BJ (cell line): ENCODE measurements around the gene CD63. TPM values are rescaled to one million over a fixed set of nuclear protein-coding genes. Genes with fewer than 3 reads are reported as not detected.

ENCODE experiments used
- CTCF ChIA-PET: fragments of 350-600 bp; formaldehyde crosslinking; extraction: SDS; loops from one replicate; lab custom pipeline; 2021; ENCODE audit warnings: antibody characterized with exemption, inconsistent platforms; lab: Yijun Ruan, JAX
- POLR2A ChIA-PET: fragments of 300-600 bp; sonication (Branson Sonifier 250); formaldehyde crosslinking; extraction: SDS; loops from one replicate; lab custom pipeline; 2021; ENCODE audit warnings: antibody characterized with exemption; lab: Charles Lee
- DNase-seq: peaks from one replicate; pipeline ENCODE4 v3.0.0-alpha.2; 2011; ENCODE audit warnings: low read depth
- H3K27me3 ChIP-seq: 2 replicates; pipeline ENCODE4 v1.6.0; 2011; ENCODE audit warnings: low read length; ENCODE audit not compliant: control insufficient read depth, insufficient read depth
- H3K36me3 ChIP-seq: 2 replicates; pipeline ENCODE4 v1.5.1; 2011; ENCODE audit warnings: low read length; ENCODE audit not compliant: control insufficient read depth, insufficient read depth
- H3K4me3 ChIP-seq: 2 replicates; pipeline ENCODE4 v1.5.1; 2011; ENCODE audit warnings: low read depth, mild to moderate bottlenecking, control low read depth, low read length
- polyA plus RNA-seq: library from polyadenylated mRNA; depleted of rRNA; stranded (reverse); fragments of >200 nt; gene quantifications from 2 replicates; pipeline ENCODE4 v1.2.3, GENCODE V29; 2011
- TF ChIP-seq, protein P1 (sequence below): IDR thresholded peaks from 2 replicates; pipeline ENCODE4 v1.5.1; 2011; ENCODE audit warnings: low read depth, mild to moderate bottlenecking, control low read depth, inconsistent platforms, low read length, moderate library complexity; ENCODE audit not compliant: insufficient read depth

The CD63 gene
- polyA plus RNA-seq, 1 experiment: 974 TPM

DNA sequence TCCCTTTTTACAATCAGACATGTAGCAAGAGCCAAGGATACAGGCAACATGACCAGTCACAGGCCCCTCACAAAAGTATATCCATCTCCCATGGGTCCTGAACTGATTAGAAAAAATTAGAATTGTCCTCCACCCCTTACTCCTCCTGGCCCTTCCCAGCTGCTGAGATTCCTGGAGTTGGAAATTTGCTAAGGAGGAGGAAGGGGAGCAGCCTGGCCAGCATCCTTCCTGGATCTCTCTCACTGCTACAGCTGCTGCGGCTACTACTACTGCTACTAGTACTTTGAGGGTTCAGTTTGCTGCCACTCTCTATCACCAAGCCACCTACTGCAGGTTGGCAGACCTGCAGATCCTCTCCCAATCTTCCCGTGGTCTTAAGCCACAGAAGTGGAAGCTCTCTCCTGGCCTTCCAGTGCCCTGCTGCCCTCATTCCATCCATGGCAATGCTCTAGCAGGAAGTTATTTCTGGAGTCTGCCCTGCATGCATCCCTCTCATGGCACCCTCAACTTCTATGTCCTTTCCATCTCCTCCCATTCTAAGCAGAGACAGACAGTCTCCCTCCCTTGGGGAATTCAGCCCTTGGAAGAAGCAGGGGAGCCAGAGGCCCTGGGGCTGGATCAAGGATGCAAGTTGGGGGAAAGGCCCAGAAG, 22.1 kb downstream of the CD63 start:
- POLR2A ChIA-PET: no interaction called here
- TF ChIP-seq, protein P1, sequence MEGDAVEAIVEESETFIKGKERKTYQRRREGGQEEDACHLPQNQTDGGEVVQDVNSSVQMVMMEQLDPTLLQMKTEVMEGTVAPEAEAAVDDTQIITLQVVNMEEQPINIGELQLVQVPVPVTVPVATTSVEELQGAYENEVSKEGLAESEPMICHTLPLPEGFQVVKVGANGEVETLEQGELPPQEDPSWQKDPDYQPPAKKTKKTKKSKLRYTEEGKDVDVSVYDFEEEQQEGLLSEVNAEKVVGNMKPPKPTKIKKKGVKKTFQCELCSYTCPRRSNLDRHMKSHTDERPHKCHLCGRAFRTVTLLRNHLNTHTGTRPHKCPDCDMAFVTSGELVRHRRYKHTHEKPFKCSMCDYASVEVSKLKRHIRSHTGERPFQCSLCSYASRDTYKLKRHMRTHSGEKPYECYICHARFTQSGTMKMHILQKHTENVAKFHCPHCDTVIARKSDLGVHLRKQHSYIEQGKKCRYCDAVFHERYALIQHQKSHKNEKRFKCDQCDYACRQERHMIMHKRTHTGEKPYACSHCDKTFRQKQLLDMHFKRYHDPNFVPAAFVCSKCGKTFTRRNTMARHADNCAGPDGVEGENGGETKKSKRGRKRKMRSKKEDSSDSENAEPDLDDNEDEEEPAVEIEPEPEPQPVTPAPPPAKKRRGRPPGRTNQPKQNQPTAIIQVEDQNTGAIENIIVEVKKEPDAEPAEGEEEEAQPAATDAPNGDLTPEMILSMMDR: no peak
- no peak for DNase-seq
- CTCF ChIA-PET: interaction anchor here (0.8 to 2.2 kb wide), 9 partner anchors 9 to 50 kb away, joined by 3 to 13 read pairs (median 4); a partner anchor contains a TSS
- H3K27me3 ChIP-seq: 0 out of 2 replicates have a peak, but pooled peaks cover 2% of the 10 kb centered on the region
- H3K4me3 ChIP-seq: peak overlapping the region; percentile 62; the same call in 1 of the 2 replicates
- no peaks in the 10 kb centered on the region for H3K36me3 ChIP-seq

DNA sequence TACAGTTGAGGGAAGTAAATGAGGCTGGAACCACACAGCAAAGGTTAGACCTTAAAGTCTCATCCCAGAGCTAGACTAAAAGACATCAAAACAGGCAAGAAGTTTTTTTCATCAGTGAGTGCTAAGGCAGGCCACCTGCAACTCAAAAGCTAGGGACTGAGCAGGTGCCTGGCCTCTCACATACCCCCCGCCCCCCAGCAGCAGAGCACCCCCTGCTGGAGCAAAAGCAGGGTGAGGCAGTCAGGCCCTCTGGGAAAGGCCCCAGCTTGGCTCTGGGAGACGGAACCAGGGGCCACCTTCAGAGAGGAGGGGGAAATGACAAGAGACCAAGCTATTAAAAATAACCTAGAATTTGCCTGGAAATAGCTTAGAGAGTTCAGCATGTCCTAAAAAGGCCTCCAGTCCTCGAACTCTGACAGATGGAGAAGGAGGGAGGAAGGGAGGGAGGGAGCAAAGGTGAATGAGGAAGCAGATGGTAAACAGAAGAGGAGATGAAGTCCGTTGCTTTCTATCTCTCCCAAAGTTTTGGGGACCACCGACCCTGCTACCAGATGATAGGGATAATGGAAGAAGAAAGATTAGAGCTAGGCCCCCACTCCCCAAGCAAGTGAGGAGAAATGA, 22.9 kb downstream of the CD63 start:
- TF ChIP-seq, protein P1: peak; percentile 35
- CTCF ChIA-PET: interaction anchor here (0.8 to 2.2 kb wide), 8 partner anchors 8 to 49 kb away, joined by 3 to 13 read pairs (median 4); a partner anchor contains a TSS
- DNase-seq: no peak
- POLR2A ChIA-PET: no interaction called here
- H3K27me3 ChIP-seq: 0 out of 2 replicates have a peak, but pooled peaks cover 2% of the 10 kb centered on the region
- no peaks in the 10 kb centered on the region for H3K36me3 ChIP-seq
- H3K4me3 ChIP-seq: no peak overlapping the region

DNA sequence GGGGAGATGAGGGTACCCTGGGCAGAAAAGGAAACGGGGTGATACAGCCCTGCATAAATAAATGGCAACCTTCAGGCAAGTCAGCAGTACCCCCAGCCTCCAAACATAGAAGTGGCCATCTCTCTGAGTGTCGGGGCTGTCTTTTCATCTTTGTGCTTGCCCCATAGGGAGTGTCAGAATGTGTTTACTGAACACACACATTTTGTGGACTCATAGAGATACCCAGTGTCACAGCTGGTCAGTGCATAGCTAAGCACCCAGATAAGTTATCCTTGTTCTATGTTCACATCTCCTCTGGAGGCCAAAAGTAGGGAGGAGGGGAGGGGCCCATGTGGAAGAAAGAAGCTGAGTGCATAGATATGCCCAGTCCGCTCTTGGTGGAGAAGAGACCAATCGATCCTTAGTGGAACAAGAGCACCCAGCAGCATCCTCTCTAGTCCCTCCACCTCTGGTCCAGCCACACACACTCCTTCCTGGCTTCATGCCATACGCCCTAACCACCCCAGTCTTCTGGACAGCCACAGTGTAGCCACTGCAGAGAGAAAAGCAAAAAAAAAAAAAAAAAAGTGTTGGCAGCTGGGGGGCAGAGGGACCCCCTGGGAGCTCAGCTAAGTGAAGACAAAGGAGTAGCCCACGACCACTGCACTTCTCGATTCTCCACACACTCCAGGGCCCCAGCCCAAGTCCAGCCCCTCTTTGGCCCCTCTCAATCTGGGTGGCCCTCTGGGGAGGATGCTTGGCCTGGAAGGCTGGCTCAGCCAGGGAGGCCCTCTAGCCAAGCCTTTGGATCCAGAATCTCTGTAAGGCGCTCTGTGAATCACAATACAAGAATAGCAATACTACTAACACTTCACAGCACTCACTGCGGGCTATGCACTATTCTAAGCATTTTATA, 23.7 kb downstream of the CD63 start:
- Histone ChIP-seq H3K4me3 (no peak overlapping the region), H3K36me3 (no peaks in the 10 kb centered on the region), H3K27me3 (0 out of 2 replicates have a peak, but pooled peaks cover 2% of the 10 kb centered on the region)
- ChIA-PET CTCF (interaction anchor here (1.2 to 1.8 kb wide), 4 partner anchors 9 to 33 kb away, joined by 4 to 13 read pairs (median 4); a partner anchor contains a TSS), POLR2A (no interaction called here)
- TF ChIP-seq, protein P1: no peak
- DNase-seq: no peak

DNA sequence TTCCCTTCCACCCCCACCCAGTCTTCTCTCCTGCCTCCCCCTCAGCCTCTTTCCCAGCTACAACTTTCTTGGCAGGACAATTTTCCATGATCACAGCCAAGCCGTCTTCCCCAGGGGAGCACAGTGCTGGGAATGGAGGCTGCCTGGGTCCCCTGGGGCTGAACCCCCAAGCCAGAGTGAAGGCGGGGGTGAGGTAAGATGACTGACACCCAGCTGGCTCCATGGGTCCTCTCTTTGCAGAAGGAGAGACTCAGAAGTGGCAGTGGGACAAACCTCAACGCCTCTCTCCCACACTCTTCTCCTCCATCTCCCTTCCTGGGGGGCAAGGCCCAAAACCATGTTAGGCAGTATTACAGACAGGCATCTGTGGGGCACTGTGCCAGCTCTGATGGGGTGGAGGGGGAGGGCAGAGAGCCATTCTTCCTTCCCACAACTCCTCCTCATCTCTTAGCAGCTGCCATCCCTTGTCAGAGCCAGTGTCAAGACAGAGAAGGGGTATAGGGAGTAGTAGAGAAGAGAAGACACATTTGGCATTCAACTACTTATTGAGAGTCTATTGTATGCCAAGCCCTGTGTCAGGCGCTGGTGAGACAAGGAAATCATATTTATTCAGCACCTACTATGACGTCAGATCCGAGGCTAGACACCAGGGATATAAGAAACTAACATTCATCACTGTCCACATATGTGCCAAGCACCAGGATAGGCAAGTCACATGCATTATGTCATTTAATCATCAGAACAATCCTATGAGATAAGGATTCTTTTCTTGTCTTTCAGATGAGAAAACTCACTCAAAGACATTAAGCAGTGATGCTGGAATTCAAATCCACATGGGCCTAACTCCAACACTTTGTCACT, 24.7 kb downstream of the CD63 start:
- Histone ChIP-seq H3K36me3 (no peaks in the 10 kb centered on the region), H3K4me3 (no peak overlapping the region), H3K27me3 (0 out of 2 replicates have a peak, but pooled peaks cover 2% of the 10 kb centered on the region)
- ChIA-PET CTCF (interaction anchor here (1.0 kb wide), 2 partner anchors 9 to 23 kb away, joined by 4 to 5 read pairs; a partner anchor contains a TSS), POLR2A (no interaction called here)
- TF ChIP-seq, protein P1: no peak
- no peak for DNase-seq
